Activated CD8-positive, alpha-beta memory T cell treated with anti-CD3 and anti-CD28 coated beads for 24 hours (primary cell): ENCODE measurements around the gene DHRS13.

ENCODE experiments used
- DNase-seq: peaks from one replicate; pipeline ENCODE4 v3.0.0-alpha.2; 2020

The DHRS13 gene

GRCh38 chr17:28901866-28902818 is 737 bp downstream of the DHRS13 start:
- peak; percentile 85 for DNase-seq

- no peak for DNase-seq
Measured at GRCh38 chr17:28900986-28901726, 1.7 kb downstream of the DHRS13 start.

GRCh38 chr17:28899212-28899815 is 3.6 kb downstream of the DHRS13 start:
- DNase-seq = no peak

GRCh38 chr17:28898527-28898955 is 4.3 kb downstream of the DHRS13 start:
- no peak for DNase-seq

- no peak for DNase-seq
Measured at GRCh38 chr17:28897769-28898526, 4.9 kb downstream of the DHRS13 start.

GRCh38 chr17:28896884-28897768 is 5.8 kb downstream of the DHRS13 start, which contains the start of gene FLOT2:
Gene FLOT2 (minus strand): TSS chr17:28897733. CDS start chr17:28897574, 159 bp downstream.
- peak; percentile 88 for DNase-seq

- DNase-seq = no peak
Measured at GRCh38 chr17:28896491-28896883, 6.4 kb downstream of the DHRS13 start.

- no peak for DNase-seq
Measured at GRCh38 chr17:28895794-28896447, 7.0 kb downstream of the DHRS13 start.

GRCh38 chr17:28893248-28894183 is 9.4 kb downstream of the DHRS13 start:
- peak; percentile 68 for DNase-seq

GRCh38 chr17:28892024-28892423 is 10.9 kb downstream of the DHRS13 start:
- DNase-seq = no peak

GRCh38 chr17:28891201-28891600 is 11.7 kb downstream of the DHRS13 start:
- no peak for DNase-seq

GRCh38 chr17:28889996-28890395 is 12.9 kb downstream of the DHRS13 start:
- DNase-seq = no peak

- no peak for DNase-seq
Measured at GRCh38 chr17:28888832-28889231, 14.0 kb downstream of the DHRS13 start.

- no peak for DNase-seq
Measured at GRCh38 chr17:28887871-28888471, 14.9 kb downstream of the DHRS13 start.

- no peak for DNase-seq
Measured at GRCh38 chr17:28885951-28886350, 16.9 kb downstream of the DHRS13 start.

- no peak for DNase-seq
Measured at GRCh38 chr17:28885363-28885762, 17.5 kb downstream of the DHRS13 start.

- DNase-seq = no peak
Measured at GRCh38 chr17:28883967-28884702, 18.7 kb downstream of the DHRS13 start.

GRCh38 chr17:28882154-28882895 is 20.6 kb downstream of the DHRS13 start:
- no peak for DNase-seq
